ENCODE data around the gene SLC16A2.
A peak's percentile ranks its signal among the peaks of the same experiment; 100 is the strongest.

Gene SLC16A2

DNA sequence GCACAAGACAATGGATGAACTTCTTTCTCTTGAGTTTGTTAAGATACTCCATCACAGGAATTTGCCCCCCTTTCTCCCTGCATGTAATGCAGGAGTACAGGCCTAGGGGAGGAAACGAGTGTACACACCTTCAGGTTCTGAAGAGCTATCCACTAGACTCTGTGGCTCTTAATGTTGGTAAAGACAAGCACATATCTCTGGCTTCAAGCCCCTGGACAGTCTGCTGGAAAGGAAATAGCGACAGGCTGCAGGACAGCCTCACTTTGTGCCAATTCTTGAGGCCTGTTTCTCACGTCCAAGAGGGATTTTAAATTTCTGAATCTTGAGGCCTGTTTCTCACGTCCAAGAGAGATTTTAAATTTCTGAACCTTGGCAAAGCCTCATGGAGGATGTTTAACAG is 106.1 kb downstream of the SLC16A2 start:
- H3K4me3 ChIP-seq (ENCODE audit: low read length) = no peak overlapping the region
- no peak for TF ChIP-seq ZNF274 (IDR thresholded peaks at IDR 0.05; ENCODE audit: low read depth, low read length)

DNA sequence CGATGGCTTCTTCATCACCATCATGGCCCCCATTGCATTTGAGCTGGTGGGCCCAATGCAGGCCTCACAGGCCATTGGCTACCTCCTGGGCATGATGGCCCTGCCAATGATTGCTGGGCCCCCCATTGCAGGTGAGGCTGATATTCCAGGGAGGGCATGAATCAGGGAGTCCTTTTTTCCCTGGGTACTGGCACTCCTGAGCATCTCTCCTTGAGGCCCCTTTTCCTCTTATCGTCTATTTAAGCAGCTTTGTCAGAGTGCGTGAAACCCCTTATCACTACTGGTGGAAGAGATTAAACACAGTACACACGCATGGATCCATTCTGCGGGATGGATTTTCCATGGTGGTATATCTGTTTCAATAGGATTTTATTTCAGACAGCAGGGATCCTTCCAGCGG is 108.0 kb downstream of the SLC16A2 start:
- no peak for TF ChIP-seq ZNF274 (IDR thresholded peaks at IDR 0.05; ENCODE audit: low read depth, low read length)

DNA sequence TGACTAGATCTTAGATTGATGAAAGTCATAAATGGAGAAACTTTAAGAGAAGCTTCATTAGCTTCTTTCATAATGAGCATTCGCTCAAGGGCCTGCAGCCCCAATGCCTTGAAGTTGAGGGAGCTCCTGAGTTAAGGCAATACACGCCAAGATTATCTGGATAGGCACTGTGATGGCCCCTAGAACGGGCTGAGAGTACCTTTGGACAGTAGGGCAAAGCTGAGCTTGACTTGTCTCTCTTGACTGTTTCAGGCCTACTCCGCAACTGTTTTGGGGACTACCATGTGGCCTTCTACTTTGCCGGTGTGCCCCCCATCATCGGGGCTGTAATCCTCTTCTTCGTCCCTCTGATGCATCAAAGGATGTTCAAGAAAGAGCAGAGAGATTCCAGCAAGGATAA is 109.8 kb downstream of the SLC16A2 start:
- TF ChIP-seq ZNF274 (IDR thresholded peaks at IDR 0.05; ENCODE audit: low read depth, low read length) = no peak
- no peak overlapping the region for H3K4me3 ChIP-seq (ENCODE audit: low read length)

More for the DNA sequence above, 108.0 kb downstream of the SLC16A2 start:
- no peak overlapping the region for H3K4me3 ChIP-seq (ENCODE audit: low read length)

DNA sequence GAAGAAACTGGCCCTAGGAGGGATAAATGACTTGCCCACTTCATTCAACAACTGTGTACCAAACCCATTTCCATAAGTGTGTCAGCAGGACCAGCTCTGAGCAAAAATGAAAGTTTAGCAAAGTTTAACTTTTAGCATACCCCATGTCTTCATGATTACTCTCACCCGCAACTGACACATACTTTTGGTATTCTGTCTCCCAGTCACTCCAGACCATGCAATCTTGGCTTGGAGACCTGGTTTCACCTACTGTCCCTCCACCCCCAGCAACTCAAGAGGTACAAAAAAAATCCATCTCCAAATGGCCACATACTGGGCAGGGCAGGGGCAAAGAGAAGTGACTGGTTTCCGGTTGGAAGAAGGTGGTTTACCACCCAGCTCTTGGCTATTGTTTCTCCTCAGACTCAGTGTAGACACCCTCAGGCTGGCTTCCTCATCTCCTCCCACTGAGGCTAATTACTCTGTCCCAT is 113.3 kb downstream of the SLC16A2 start:
- no peak for TF ChIP-seq ZNF274 (IDR thresholded peaks at IDR 0.05; ENCODE audit: low read depth, low read length)
- no peak overlapping the region for H3K4me3 ChIP-seq (ENCODE audit: low read length)

DNA sequence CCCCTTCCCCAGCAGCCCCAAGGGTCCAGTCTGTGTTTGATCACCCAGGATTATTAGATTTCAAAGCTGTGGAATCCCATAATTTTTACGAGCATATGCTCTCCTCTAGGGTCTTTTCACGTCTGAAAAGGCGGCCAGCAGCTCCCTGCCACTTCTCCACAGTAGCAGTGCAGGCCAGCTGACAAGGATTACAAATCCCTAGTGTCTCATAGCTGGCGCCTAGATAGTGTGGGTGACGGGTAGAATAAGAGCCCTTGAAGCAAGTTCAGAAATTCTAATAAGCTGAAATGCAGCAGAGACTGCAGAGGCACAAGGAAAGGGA is 113.8 kb downstream of the SLC16A2 start:
- H3K4me3 ChIP-seq (ENCODE audit: low read length) = no peak overlapping the region
- no peak for TF ChIP-seq ZNF274 (IDR thresholded peaks at IDR 0.05; ENCODE audit: low read depth, low read length)

DNA sequence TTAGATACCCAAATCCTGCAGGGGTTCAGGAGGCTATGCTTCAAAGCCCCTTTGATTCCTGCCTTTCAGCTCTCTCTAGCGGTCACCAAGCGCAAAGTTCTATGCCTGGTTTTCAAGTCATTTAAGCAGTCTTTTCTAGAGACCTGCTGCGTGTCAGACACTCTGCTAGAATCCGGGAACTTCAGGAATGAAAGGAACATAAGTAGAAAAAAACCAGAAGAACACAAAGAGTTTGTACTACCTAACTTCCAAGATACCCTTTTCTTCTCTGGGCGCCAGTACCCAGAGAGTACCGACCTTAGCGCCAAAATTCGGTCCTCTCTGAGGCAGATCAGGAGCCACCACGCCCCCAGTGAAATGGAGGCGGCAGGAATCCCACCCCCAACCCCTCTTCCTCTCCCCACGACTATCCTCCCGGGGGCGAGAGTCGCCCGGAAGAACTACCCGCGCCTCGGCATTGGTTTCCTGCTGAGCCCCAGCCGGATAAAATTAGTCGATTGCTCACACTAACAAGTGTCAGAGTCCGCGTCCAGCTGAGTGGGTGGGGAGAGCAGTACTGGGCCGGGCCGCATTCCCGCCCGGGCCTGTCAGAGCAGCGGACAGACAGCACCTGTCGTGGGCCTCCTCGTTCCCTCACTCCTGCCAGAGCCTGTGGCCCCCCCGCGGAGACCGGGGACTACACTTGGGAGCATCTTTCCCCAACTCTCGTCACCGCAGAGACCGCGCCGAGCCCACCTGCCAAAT is 114.3 kb downstream of the SLC16A2 start:
- peak overlapping the region; percentile 36; the same call in 1 of the 2 replicates for H3K4me3 ChIP-seq (ENCODE audit: low read length)
- TF ChIP-seq ZNF274 (IDR thresholded peaks at IDR 0.05; ENCODE audit: low read depth, low read length) = no peak

DNA sequence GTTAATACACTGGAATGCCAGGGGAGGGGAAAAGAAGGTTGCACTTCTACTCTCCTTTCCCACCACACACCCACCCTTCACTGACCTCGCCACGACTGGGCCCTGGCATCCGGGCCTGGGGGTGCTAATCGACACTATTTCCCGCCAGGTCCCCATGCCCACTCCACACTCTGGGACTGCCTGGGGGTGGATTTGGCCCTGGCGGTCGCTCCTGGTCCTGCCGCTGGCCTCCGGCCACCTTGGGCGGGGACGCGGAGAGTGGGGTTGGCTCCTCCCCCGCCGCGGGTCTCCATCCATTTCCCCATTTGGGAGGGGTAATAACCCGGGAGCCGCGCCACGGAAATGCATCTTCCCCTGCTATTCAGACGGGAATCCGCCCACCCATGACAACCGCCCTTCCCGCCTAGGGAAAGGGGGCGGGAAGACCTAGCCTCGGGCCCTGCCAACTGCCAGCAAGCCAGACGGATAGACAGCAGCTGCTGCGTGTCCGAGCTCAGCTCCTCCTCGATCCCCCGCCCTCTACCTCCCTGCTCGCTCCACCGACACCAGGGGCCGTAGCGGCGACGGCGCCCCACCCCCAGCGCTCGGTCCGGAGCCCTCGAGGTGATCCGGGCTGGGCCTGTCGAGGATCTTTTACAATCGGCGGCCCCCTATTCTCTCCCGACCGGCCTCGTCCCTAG is 115.0 kb downstream of the SLC16A2 start:
- H3K4me3 ChIP-seq (ENCODE audit: low read length) = peak overlapping the region; percentile 36; the same call in 1 of the 2 replicates
- no peak for TF ChIP-seq ZNF274 (IDR thresholded peaks at IDR 0.05; ENCODE audit: low read depth, low read length)

DNA sequence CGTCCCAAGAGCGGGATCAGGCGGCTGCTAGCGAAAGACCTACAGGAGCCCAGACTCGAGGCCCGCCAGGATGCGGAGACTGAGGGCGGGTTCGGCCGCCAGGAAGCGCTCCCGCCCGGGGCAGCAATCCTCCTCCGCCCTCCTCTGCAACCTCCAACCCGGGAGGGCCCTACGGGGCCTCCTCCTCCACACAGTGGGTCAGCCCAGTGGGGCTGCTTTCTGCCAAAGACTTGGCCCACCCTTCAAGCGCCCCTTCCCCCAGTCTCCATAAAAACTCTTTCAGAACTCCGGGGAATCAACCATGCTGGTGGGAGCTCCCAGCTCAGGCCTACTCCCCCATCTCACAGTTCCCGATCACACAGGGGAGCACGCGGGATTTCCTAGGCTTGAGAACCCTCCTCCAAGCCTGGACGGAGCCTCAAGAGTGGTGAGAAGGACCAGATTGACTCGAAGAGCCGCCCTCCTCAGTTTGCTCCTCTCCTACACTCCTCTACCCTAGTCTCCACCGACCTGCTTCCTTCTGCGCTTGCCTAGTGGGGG is 115.6 kb downstream of the SLC16A2 start:
- TF ChIP-seq ZNF274 (IDR thresholded peaks at IDR 0.05; ENCODE audit: low read depth, low read length) = no peak
- H3K4me3 ChIP-seq (ENCODE audit: low read length) = peak overlapping the region; percentile 36; the same call in 1 of the 2 replicates

DNA sequence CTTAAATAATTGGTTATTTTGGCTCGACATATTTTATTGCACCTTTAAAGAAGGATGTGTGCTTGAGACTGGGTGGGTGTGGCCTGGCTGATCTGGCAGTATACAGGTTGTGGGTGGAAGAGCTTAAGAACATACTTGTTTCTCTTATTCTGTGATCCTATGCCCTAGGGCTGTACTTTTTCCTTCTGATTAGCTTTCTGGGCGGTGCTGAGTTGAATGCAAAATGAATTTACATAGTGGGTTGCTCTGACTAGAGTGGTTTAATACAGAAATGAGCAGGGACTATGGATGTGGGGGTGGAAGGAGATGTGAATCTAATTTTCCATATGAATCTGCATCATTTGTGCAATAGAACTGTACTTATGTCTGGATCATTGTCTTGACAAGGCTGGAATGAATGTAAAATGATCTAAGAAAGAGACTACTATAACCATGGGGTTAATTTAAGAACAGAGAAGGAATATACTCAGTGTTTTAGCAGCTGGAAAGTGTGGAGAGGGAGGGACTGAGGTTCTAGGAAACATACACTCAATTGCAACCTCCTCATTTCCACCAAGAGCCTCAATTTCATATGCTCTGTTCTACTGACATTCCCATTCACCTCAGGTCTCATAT is 119.4 kb downstream of the SLC16A2 start:
- TF ChIP-seq ZNF274 (IDR thresholded peaks at IDR 0.05; ENCODE audit: low read depth, low read length) = no peak
- no peak overlapping the region for H3K4me3 ChIP-seq (ENCODE audit: low read length)

DNA sequence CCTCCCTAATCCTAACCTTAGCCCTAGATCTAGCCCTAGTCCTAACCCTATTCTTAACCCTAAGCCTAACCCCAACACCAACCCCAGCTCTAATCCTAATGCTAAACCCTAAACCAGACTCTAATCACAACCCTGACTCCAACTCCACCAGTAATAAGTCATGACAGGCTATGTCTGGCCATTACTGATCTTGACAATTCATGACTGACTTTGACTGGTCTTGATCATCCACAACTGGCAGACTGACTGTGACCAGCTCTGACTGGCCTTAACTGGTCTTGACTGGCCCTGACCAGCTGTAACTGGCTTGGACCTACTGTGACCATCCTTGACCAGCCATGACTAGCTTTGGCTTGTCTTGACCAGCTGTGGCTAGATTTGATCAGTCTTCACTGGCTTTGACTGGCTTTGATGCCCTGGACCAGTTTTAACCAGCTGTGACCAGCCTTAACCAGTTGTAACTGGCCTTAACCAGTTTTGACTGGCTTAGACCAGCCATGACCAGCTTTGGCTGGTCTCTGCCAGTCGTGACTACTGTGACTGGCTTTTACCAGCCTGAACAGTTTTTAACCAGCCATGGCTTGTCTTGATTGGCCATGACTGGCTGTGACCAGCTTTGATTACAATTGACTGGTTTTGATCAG is 124.7 kb downstream of the SLC16A2 start:
- TF ChIP-seq ZNF274 (IDR thresholded peaks at IDR 0.05; ENCODE audit: low read depth, low read length) = no peak
- no peak overlapping the region for H3K4me3 ChIP-seq (ENCODE audit: low read length)

DNA sequence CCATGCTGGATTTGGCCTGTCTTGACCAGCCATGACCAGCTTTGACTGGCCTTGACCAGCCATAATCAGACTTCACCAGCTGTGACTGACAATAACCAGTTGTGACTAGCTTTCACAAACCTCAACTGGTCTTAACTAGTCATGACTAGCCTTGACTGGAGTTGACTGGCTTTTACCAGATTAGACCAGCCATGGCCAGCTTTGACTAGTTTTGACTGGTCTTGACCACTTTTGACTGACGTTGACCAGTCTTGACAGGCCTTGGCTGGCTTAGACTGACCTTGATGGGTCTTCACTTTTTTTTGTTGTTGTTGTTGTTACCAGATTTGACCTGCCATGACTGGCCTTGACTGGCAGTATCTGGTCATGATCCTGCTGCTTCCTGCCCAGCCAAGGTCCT is 125.7 kb downstream of the SLC16A2 start:
- H3K4me3 ChIP-seq (ENCODE audit: low read length) = no peak overlapping the region
- no peak for TF ChIP-seq ZNF274 (IDR thresholded peaks at IDR 0.05; ENCODE audit: low read depth, low read length)

DNA sequence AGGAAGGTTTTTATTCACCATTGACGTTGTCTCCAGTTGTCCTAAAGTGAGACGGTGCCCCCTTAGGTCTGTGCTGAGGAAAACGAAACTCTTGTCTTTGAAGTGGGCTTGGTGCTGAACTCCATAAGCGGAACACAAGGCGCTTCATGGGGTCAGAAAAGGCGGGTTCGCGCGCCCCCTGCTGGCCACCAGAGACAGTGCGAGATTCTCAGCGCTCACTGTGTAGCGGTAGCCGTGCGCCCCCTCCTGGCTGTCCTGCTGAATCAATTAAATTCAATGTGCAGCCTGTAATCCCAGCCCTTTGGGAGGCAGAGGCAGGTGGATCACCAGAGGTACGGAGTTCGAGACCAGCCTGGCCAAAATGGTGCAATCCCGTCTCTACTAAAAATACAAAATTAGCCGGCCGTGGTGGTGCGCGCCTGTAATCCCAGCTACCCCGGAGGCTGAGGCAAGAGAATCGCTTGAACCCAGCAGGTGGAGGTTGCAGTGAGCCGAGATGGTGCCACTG is 129.1 kb downstream of the SLC16A2 start:
- H3K4me3 ChIP-seq (ENCODE audit: low read length) = no peak overlapping the region
- TF ChIP-seq ZNF274 (IDR thresholded peaks at IDR 0.05; ENCODE audit: low read depth, low read length) = no peak

DNA sequence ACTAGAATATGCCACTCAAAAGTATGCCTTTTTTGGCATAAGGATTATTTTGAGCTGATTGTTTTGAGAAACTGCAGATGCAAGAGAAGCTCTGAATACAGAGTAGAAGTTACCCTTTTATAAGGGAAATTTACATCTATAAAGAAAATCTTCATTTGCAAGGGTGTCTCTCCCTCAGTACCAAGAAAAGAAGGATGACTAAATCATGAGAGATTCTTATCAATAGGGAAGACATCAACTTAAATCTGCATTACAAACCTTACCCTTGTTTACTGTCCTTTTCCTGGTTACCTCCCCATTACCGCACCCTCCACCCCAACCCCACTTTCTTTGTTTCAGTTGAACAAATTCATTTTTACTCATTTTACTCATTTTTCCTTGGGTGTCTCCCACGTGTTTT is 130.6 kb downstream of the SLC16A2 start:
- H3K4me3 ChIP-seq (ENCODE audit: low read length) = no peak overlapping the region
- no peak for TF ChIP-seq ZNF274 (IDR thresholded peaks at IDR 0.05; ENCODE audit: low read depth, low read length)

DNA sequence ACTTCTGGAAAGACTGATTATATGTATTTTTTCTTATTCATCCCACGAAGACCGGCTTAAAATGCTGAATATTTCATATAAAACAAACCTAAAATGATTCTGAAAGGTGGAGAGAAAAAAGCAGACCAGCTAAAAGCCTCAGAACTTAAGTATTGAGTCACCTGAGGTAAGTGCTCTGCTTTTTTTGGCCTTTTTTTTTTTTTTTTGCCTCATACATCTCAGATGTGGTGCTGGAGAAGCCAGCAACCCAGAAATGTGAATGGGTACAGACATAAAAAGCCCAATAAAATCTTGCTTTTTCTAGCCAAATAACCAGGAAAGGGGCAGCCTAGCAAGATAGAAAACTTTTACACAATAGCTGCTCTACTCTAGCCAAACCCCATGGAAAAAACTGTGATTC is 136.1 kb downstream of the SLC16A2 start:
- no peak for TF ChIP-seq ZNF274 (IDR thresholded peaks at IDR 0.05; ENCODE audit: low read depth, low read length)
- no peak overlapping the region for H3K4me3 ChIP-seq (ENCODE audit: low read length)

Measured in GM08714 (cell line).